Panc1 (cell line): Measurements from ENCODE around the gene BLOC1S3. TPM values are rescaled to one million over a fixed set of nuclear protein-coding genes. Genes with fewer than 3 reads are reported as not detected.

Experiments
- ATAC-seq: fragments of 200-7000 bp; cut with Tn5 transposase; 2 replicates; pipeline ENCODE4 v1.9.1; 2020; ENCODE audit warnings: mild to moderate bottlenecking, moderate library complexity
- BruUV-seq: library from RNA; stranded (reverse); fragments of 400-500 nt; replicated peaks from 2 replicates; lab custom pipeline; 2021; lab: Mats Ljungman, UMichigan
- CTCF ChIA-PET: fragments of 300-600 bp; sonication (Branson Sonifier 250); formaldehyde crosslinking; loops from one replicate; lab custom pipeline; 2022; ENCODE audit warnings: antibody characterized with exemption; lab: Charles Lee
- POLR2A ChIA-PET: fragments of 300-600 bp; sonication (Branson Sonifier 250); formaldehyde crosslinking; loops from one replicate; lab custom pipeline; 2022; ENCODE audit warnings: antibody characterized with exemption; lab: Charles Lee
- DNase-seq: peaks from one replicate; pipeline ENCODE4 v3.0.0-alpha.2; 2010; ENCODE audit warnings: low read depth, low spot score
- H3K27ac ChIP-seq: 2 replicates; pipeline ENCODE4 v1.5.1; 2011; ENCODE audit warnings: mild to moderate bottlenecking, low read length, inconsistent platforms
- H3K27me3 ChIP-seq: fragments of 200-500 bp; sonication (Bioruptor generic); 2 replicates; pipeline ENCODE4 v1.6.0; 2014; ENCODE audit warnings: low read length, inconsistent platforms; ENCODE audit not compliant: control insufficient read depth, insufficient read depth
- H3K36me3 ChIP-seq: fragments of 200-500 bp; sonication (Bioruptor generic); 2 replicates; pipeline ENCODE4 v1.5.1; 2014; ENCODE audit warnings: inconsistent platforms, mild to moderate bottlenecking, low read length, moderate library complexity; ENCODE audit not compliant: control insufficient read depth, insufficient read depth
- H3K4me1 ChIP-seq: 2 replicates; pipeline ENCODE4 v1.5.1; 2011; ENCODE audit warnings: inconsistent platforms, mild to moderate bottlenecking, low read length, moderate library complexity; ENCODE audit not compliant: control insufficient read depth, insufficient read depth
- H3K4me3 ChIP-seq, 2 experiments: 2 replicates each; pipeline ENCODE4 v1.5.1; 2011 to 2012; ENCODE audit warnings: low read depth in 2 of 2, low read length in 2 of 2, mild to moderate bottlenecking in 2 of 2, inconsistent platforms in 1 of 2, moderate library complexity in 1 of 2
- H3K9me3 ChIP-seq: fragments of 200-500 bp; sonication (Bioruptor generic); 2 replicates; pipeline ENCODE4 v1.5.1; 2014; ENCODE audit warnings: low read depth, mild to moderate bottlenecking, inconsistent platforms, low read length, moderate library complexity; ENCODE audit not compliant: control insufficient read depth, insufficient read depth
- CTCF ChIP-seq: fragments of 450-650 bp; IDR thresholded peaks from 2 replicates; pipeline ENCODE4 v1.5.1; 2017; ENCODE audit warnings: mild to moderate bottlenecking
- POLR2AphosphoS5 ChIP-seq: IDR thresholded peaks from 2 replicates; pipeline ENCODE4 v1.6.1; 2012; ENCODE audit warnings: mild to moderate bottlenecking, low read depth, low read length, moderate library complexity
- REST ChIP-seq, 2 experiments: IDR thresholded peaks; 2 replicates each; pipeline ENCODE4 v1.6.1; 2011 to 2012; ENCODE audit warnings: low read depth in 2 of 2, control low read depth in 1 of 2, low read length in 1 of 2, mild to moderate bottlenecking in 1 of 2, moderate library complexity in 1 of 2; ENCODE audit not compliant: insufficient read depth in 1 of 2
- SIN3A ChIP-seq: IDR thresholded peaks from 2 replicates; pipeline ENCODE4 v1.6.1; 2012; ENCODE audit warnings: low read depth, mild to moderate bottlenecking, low read length, moderate library complexity, borderline replicate concordance; ENCODE audit not compliant: insufficient read depth
- TCF7L2 ChIP-seq: IDR thresholded peaks from 2 replicates; pipeline ENCODE4 v1.6.1; 2011; ENCODE audit warnings: mild to moderate bottlenecking, low read depth, low read length, inconsistent platforms
- in situ Hi-C: cut with HindIII; loops from 2 replicates; pipeline ENCODE4 v1.10.0; 2016; ENCODE audit warnings: low sequenced_read_pairs, low pct_unique_long_range_greater_than_20kb
- intact Hi-C: fragments of 100-400 bp; cut with micrococcal nuclease; formaldehyde crosslinking; loops from one replicate; pipeline ENCODE4 v1.10.0; 2022; ENCODE audit not compliant: unreplicated experiment
- total RNA-seq: library from RNA; stranded (reverse); gene quantifications from one replicate; pipeline ENCODE4 v1.2.1, GENCODE V29; 2021; ENCODE audit not compliant: unreplicated experiment

The BLOC1S3 gene
- total RNA-seq, 1 experiment from 2014 or later = 21.8 TPM

GRCh38 chr19:45163751-45164460, 14.7 kb upstream of the BLOC1S3 start:
- H3K36me3 ChIP-seq = no peaks in the 10 kb centered on the region
- TF ChIP-seq POLR2AphosphoS5 (no peak), SIN3A (no peak), REST (IDR thresholded peaks at IDR 0.05; ENCODE audit: insufficient read depth in 1 of 2, low read depth in 2 of 2, low read length in 1 of 2) (no peak), TCF7L2 (no peak), CTCF (no peak)
- in situ Hi-C loops = no loop called here
- no TSS peak for BruUV-seq
- ChIA-PET CTCF (no interaction called here), POLR2A (no interaction called here)
- H3K27ac ChIP-seq = no peak overlapping the region
- intact Hi-C loops = no loop called here
- DNase-seq (no peak), ATAC-seq (no peak)
- no peaks in the 10 kb centered on the region for H3K27me3 ChIP-seq
- no peaks in the 10 kb centered on the region for H3K9me3 ChIP-seq
- H3K4me1 ChIP-seq = no peaks in the 10 kb centered on the region
- no peak overlapping the region for H3K4me3 ChIP-seq

- intact Hi-C loops (no loop called here), in situ Hi-C loops (no loop called here)
- H3K4me3 ChIP-seq = no peak overlapping the region
- DNase-seq (no peak), ATAC-seq (no peak)
- CTCF ChIA-PET = no interaction called here
- no peaks in the 10 kb centered on the region for H3K9me3 ChIP-seq
- H3K27me3 ChIP-seq = no peaks in the 10 kb centered on the region
- no peaks in the 10 kb centered on the region for H3K4me1 ChIP-seq
- no peak for TF ChIP-seq SIN3A
- no peak for TF ChIP-seq TCF7L2
- no peak for TF ChIP-seq CTCF
- no peak for TF ChIP-seq POLR2AphosphoS5
- no peak for TF ChIP-seq REST (IDR thresholded peaks at IDR 0.05; ENCODE audit: insufficient read depth in 1 of 2, low read depth in 2 of 2, low read length in 1 of 2)
- BruUV-seq = no TSS peak
- no peaks in the 10 kb centered on the region for H3K36me3 ChIP-seq
- POLR2A ChIA-PET = interaction anchor here (0.5 kb wide), 1 partner anchor 82 kb away, joined by 3 read pairs; no protein-coding TSS in a partner anchor
- H3K27ac ChIP-seq = no peak overlapping the region
Observed at GRCh38 chr19:45164577-45165335, 13.8 kb upstream of the BLOC1S3 start.
